ENCODE data around the gene KLHL29. TPM values are rescaled to one million over a fixed set of nuclear protein-coding genes. Genes with fewer than 3 reads are reported as not detected.

The KLHL29 gene
- total RNA-seq, 4 donors from 2014 or later, result 4.8 to 17.0 (median 10.5) TPM

DNA sequence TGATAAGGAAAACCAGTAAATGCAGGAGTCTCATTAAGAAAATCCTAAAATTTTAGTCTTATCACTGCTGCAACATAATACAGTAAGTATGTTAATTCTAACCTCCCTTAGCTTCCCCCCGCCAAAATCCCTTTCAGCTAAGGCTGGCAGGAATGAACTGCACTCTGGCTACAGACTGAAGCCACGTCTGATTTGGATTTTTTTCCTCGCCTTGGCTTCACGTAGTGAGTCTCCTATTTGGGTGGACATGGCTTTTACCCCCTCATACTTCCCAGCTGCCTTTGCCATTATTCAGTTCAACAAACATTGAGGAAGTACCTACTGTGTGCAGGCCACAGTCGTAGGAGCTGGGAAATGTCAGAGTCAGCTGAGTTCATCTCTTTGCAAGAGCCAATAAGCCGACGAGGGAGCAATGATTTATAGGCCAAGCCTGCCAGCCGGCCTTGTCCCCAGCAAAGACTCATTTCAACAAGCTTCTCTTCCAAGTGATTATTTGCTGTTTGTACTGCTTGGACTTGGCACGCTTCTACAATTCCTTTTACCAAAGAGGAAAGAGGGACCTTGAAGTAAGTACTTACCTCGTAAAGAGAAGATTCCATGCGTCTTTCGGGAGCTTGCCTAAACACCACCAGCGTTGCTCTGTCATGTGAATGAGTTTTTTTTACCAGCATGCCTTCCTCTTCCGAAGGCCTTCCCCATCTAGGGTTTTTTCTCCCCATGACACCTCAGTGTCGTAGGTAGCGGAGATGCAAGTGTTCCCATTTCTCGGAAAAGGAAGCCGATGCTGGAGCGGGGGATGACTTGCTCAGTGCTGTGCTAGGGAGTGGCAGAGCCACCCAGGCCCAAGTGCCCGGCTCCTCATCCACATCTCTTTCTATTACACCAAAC, 138.6 kb downstream of the KLHL29 start:
- TF ChIP-seq, protein P1, sequence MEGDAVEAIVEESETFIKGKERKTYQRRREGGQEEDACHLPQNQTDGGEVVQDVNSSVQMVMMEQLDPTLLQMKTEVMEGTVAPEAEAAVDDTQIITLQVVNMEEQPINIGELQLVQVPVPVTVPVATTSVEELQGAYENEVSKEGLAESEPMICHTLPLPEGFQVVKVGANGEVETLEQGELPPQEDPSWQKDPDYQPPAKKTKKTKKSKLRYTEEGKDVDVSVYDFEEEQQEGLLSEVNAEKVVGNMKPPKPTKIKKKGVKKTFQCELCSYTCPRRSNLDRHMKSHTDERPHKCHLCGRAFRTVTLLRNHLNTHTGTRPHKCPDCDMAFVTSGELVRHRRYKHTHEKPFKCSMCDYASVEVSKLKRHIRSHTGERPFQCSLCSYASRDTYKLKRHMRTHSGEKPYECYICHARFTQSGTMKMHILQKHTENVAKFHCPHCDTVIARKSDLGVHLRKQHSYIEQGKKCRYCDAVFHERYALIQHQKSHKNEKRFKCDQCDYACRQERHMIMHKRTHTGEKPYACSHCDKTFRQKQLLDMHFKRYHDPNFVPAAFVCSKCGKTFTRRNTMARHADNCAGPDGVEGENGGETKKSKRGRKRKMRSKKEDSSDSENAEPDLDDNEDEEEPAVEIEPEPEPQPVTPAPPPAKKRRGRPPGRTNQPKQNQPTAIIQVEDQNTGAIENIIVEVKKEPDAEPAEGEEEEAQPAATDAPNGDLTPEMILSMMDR (IDR thresholded peaks at IDR 0.05), result no peak
- TF ChIP-seq POLR2A (IDR thresholded peaks at IDR 0.05), result no peak
- H3K9me3 ChIP-seq, result no peaks in the 10 kb centered on the region
- no peaks in the 10 kb centered on the region for H3K27me3 ChIP-seq
- peak overlapping the region; percentile 70 to 87 for H3K27ac ChIP-seq
- H3K36me3 ChIP-seq, result no peaks in the 10 kb centered on the region
- intact Hi-C loops (cut with DNase I; ENCODE audit: low total_unique reads), result no loop called here
- peaks cover 0 to 5% of the 10 kb centered on the region in 2 donors for H3K4me1 ChIP-seq
- peak; percentile 66 to 69 for DNase-seq
- H3K4me3 ChIP-seq, result no peak overlapping the region

DNA sequence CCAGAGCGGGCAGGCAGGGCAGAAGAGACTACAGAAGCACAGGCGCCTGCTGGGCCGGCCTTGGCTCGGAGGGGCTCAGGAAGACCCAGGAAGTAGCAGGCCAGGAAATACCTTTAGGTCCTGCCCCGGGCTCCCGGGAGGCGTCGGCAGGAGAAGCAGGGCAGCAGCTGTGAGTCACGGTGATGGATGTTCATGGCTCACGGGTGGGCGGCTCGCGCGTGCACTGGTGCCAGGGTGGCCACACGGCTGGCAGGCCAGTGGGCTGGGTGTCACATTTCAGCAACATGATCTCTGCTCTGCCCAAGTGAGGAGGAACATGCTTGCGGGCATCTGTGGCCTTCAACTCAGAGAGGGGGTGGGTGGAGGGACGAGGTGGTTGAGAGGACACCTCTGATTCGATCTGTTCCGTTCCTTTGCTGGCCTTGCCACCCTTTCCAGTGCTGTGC, 139.3 kb downstream of the KLHL29 start:
- intact Hi-C loops (cut with DNase I; ENCODE audit: low total_unique reads), result no loop called here
- no peaks in the 10 kb centered on the region for H3K9me3 ChIP-seq
- no peaks in the 10 kb centered on the region for H3K27me3 ChIP-seq
- peak; percentile 52 to 57 for DNase-seq
- H3K27ac ChIP-seq, result peak overlapping the region; percentile 70 to 87
- H3K4me1 ChIP-seq, result peaks cover 0 to 5% of the 10 kb centered on the region in 2 donors
- TF ChIP-seq, protein P1 (IDR thresholded peaks at IDR 0.05), result no peak
- no peak for TF ChIP-seq POLR2A (IDR thresholded peaks at IDR 0.05)
- no peaks in the 10 kb centered on the region for H3K36me3 ChIP-seq
- no peak overlapping the region for H3K4me3 ChIP-seq

DNA sequence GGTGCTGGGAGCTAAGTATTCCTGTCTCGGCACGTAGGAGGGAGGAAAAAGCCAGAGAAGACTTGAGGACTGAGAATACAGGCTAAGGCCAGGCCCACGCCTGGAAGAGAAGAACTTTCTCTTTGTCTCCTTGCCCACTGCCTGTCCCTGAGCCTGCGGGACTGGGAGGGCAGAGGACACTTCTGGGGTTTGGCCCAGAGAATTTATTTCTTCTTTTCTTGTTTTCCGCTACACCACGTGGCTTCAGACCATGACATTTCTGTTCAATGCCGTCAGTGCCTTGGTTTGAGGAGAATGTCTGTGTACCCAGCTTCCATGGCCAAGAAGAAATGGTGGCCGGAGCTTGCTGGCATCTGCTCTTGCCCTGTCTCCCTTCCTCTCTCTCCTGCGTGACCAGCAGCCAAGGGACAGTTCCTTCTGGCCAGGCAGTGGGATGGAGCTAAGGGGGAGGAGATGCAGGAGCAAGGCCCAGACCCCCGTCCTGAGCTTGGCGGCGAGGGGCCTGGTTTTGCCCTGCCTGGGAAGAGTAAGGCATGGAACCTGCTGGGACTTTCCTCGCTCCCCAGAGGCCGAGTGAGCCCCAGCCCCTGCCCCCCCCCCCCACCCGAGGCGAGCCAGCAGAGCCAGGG, 140.3 kb downstream of the KLHL29 start:
- Histone ChIP-seq H3K4me1 (peaks cover 0 to 5% of the 10 kb centered on the region in 2 donors), H3K27me3 (no peaks in the 10 kb centered on the region), H3K9me3 (no peaks in the 10 kb centered on the region), H3K27ac (peak overlapping the region; percentile 70 to 87), H3K36me3 (no peaks in the 10 kb centered on the region), H3K4me3 (no peak overlapping the region)
- DNase-seq, result no peak
- intact Hi-C loops (cut with DNase I; ENCODE audit: low total_unique reads), result no loop called here
- TF ChIP-seq, protein P1 (IDR thresholded peaks at IDR 0.05), result no peak
- no peak for TF ChIP-seq POLR2A (IDR thresholded peaks at IDR 0.05)

DNA sequence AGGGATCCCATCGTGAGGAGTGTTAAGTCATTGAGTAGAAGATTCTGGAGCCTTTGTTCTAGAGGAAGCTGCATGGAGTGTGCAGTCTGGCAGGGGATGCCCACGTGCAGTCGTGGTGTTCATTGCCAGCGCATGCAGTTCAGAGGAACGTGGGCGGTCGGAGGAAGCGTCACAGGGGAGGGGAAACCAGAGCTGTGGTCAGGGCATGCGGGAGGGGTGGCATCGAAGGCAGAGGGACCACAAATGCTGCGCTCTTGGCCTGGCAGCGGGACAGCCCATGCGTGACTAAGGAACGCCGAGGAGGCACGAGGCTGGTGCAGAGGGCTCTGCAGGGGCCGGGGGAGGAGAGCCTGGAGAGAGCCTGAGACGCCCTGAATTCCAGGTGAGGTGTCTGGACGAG, 141.1 kb downstream of the KLHL29 start:
- TF ChIP-seq POLR2A (IDR thresholded peaks at IDR 0.05), result no peak
- TF ChIP-seq, protein P1 (IDR thresholded peaks at IDR 0.05), result no peak
- Histone ChIP-seq H3K4me1 (peaks cover 0 to 5% of the 10 kb centered on the region in 2 donors), H3K27ac (no peak overlapping the region), H3K36me3 (no peaks in the 10 kb centered on the region), H3K9me3 (no peaks in the 10 kb centered on the region), H3K27me3 (no peaks in the 10 kb centered on the region), H3K4me3 (no peak overlapping the region)
- no peak for DNase-seq
- intact Hi-C loops (cut with DNase I; ENCODE audit: low total_unique reads), result no loop called here
